ENCODE measurements around the gene ATP6V0D1.

Gene ATP6V0D1

GRCh38 chr16:67406111-67406971, 74.6 kb downstream of the ATP6V0D1 start:
- DNase-seq (ENCODE audit: low spot score): no peak

GRCh38 chr16:67405336-67405735, 75.6 kb downstream of the ATP6V0D1 start:
- no peak for DNase-seq (ENCODE audit: low spot score)

GRCh38 chr16:67404740-67405226, 76.2 kb downstream of the ATP6V0D1 start:
- no peak for DNase-seq (ENCODE audit: low spot score)

GRCh38 chr16:67403976-67404555, 76.9 kb downstream of the ATP6V0D1 start:
- DNase-seq (ENCODE audit: low spot score): no peak

GRCh38 chr16:67400901-67401300, 80.1 kb downstream of the ATP6V0D1 start:
- DNase-seq (ENCODE audit: low spot score): no peak

- no peak for DNase-seq (ENCODE audit: low spot score)
These were observed 80.9 kb downstream of the ATP6V0D1 start for GRCh38 chr16:67399749-67400704.

GRCh38 chr16:67399218-67399733, 81.7 kb downstream of the ATP6V0D1 start:
- DNase-seq (ENCODE audit: low spot score): no peak

- DNase-seq (ENCODE audit: low spot score): no peak
These were observed 82.3 kb downstream of the ATP6V0D1 start for GRCh38 chr16:67398546-67399217.

GRCh38 chr16:67397812-67398545, 83.0 kb downstream of the ATP6V0D1 start:
- DNase-seq (ENCODE audit: low spot score): no peak

- no peak for DNase-seq (ENCODE audit: low spot score)
These were observed 83.7 kb downstream of the ATP6V0D1 start for GRCh38 chr16:67397036-67397801.

GRCh38 chr16:67396159-67397035, 84.6 kb downstream of the ATP6V0D1 start:
- no peak for DNase-seq (ENCODE audit: low spot score)

- no peak for DNase-seq (ENCODE audit: low spot score)
These were observed 85.3 kb downstream of the ATP6V0D1 start for GRCh38 chr16:67395458-67396158.

- DNase-seq (ENCODE audit: low spot score): no peak
These were observed 85.9 kb downstream of the ATP6V0D1 start for GRCh38 chr16:67395105-67395457.

- no peak for DNase-seq (ENCODE audit: low spot score)
These were observed 86.5 kb downstream of the ATP6V0D1 start for GRCh38 chr16:67394155-67395104.

- no peak for DNase-seq (ENCODE audit: low spot score)
These were observed 87.2 kb downstream of the ATP6V0D1 start for GRCh38 chr16:67393788-67394154.

GRCh38 chr16:67393111-67393787, 87.7 kb downstream of the ATP6V0D1 start, which contains the start of gene TPPP3:
TPPP3 (minus strand) TSS chr16:67393498; CDS start chr16:67391111, 2,387 bp downstream.
- peak; percentile 62 for DNase-seq (ENCODE audit: low spot score)
